Activated B cell treated with CpG ODN at 0.5 μM for 24 hours (primary cell): Measurements from ENCODE around the gene BFAR. TPM values are rescaled to one million over a fixed set of nuclear protein-coding genes. Genes with fewer than 3 reads are reported as not detected.

Source experiments
- ATAC-seq: fragments of 200-7000 bp; cut with Tn5 transposase; one replicate; pipeline ENCODE4 v1.10.0; 2021; ENCODE audit warnings: low read depth, mild to moderate bottlenecking, moderate library complexity
- CTCF ChIA-PET: fragments of 350-600 bp; sonication (Branson Sonifier 250); formaldehyde crosslinking; loops from one replicate; lab custom pipeline; 2021; ENCODE audit warnings: antibody characterized with exemption; lab: Charles Lee
- POLR2A ChIA-PET: fragments of 350-600 bp; sonication (Branson Sonifier 250); formaldehyde crosslinking; loops from one replicate; lab custom pipeline; 2021; ENCODE audit warnings: antibody characterized with exemption; lab: Charles Lee
- DNase-seq: peaks from one replicate; pipeline ENCODE4 v3.0.0; 2022
- H3K27ac Mint-ChIP-seq: one replicate; pipeline ENCODE4 v1.8.0; 2020; ENCODE audit warnings: mixed read lengths
- H3K27me3 Mint-ChIP-seq: one replicate; pipeline ENCODE4 v1.8.0; 2021; ENCODE audit warnings: mixed read lengths
- H3K36me3 Mint-ChIP-seq: one replicate; pipeline ENCODE4 v1.8.0; 2021; ENCODE audit warnings: low read depth, mixed read lengths
- H3K4me1 Mint-ChIP-seq: one replicate; pipeline ENCODE4 v1.8.0; 2021; ENCODE audit warnings: mixed read lengths
- H3K4me3 Mint-ChIP-seq: one replicate; pipeline ENCODE4 v1.8.0; 2020; ENCODE audit warnings: mild to moderate bottlenecking, mixed read lengths
- H3K9me3 Mint-ChIP-seq: one replicate; pipeline ENCODE4 v1.8.0; 2020; ENCODE audit warnings: mixed read lengths
- CTCF ChIP-seq: fragments of 200-600 bp; IDR thresholded peaks from one replicate; pipeline ENCODE4 v1.8.0; 2022; ENCODE audit warnings: antibody characterized with exemption, mild to moderate bottlenecking
- intact Hi-C: fragments of 100-400 bp; cut with micrococcal nuclease; formaldehyde crosslinking; loops from one replicate; pipeline ENCODE4 v1.15.1; 2024
- total RNA-seq: library from RNA; stranded (reverse); gene quantifications from 2 replicates; pipeline ENCODE4 v1.2.3, GENCODE V29; 2022

BFAR gene
- total RNA-seq, 1 donor from 2014 or later: 68.2 TPM

- Mint-ChIP-seq H3K36me3 (peaks cover 73% of the 10 kb centered on the region), H3K27ac (no peak overlapping the region), H3K4me1 (no peaks in the 10 kb centered on the region), H3K27me3 (no peaks in the 10 kb centered on the region), H3K9me3 (no peaks in the 10 kb centered on the region), H3K4me3 (no peak overlapping the region)
- no peak for TF ChIP-seq CTCF
- CTCF ChIA-PET: no interaction called here
- POLR2A ChIA-PET: no interaction called here
- DNase-seq (no peak), ATAC-seq (no peak)
- intact Hi-C loops: no loop called here
Measured at GRCh38 chr16:14649816-14650215, 17.1 kb downstream of the BFAR start.

- Mint-ChIP-seq H3K4me1 (no peaks in the 10 kb centered on the region), H3K4me3 (no peak overlapping the region), H3K27me3 (no peaks in the 10 kb centered on the region), H3K36me3 (peaks cover 71% of the 10 kb centered on the region), H3K27ac (no peak overlapping the region), H3K9me3 (no peaks in the 10 kb centered on the region)
- intact Hi-C loops: no loop called here
- no peak for ATAC-seq
- CTCF ChIA-PET: no interaction called here
- POLR2A ChIA-PET: interaction anchor here (0.5 kb wide), 1 partner anchor 9 kb away, joined by 4 read pairs; no protein-coding TSS in a partner anchor
- no peak for DNase-seq
- TF ChIP-seq CTCF: no peak
Measured at GRCh38 chr16:14650629-14651028, 17.9 kb downstream of the BFAR start.

- no peak for DNase-seq
- Mint-ChIP-seq H3K4me3 (no peak overlapping the region), H3K36me3 (peaks cover 79% of the 10 kb centered on the region), H3K27me3 (no peaks in the 10 kb centered on the region), H3K9me3 (no peaks in the 10 kb centered on the region), H3K27ac (no peak overlapping the region), H3K4me1 (no peaks in the 10 kb centered on the region)
- intact Hi-C loops: no loop called here
- POLR2A ChIA-PET: no interaction called here
- ATAC-seq: no peak
- CTCF ChIA-PET: no interaction called here
- no peak for TF ChIP-seq CTCF
Measured at GRCh38 chr16:14652726-14653125, 20.0 kb downstream of the BFAR start.

- Mint-ChIP-seq H3K36me3 (peaks cover 67% of the 10 kb centered on the region), H3K4me1 (peaks cover 10% of the 10 kb centered on the region), H3K4me3 (peak overlapping the region; percentile 24), H3K9me3 (no peaks in the 10 kb centered on the region), H3K27me3 (no peaks in the 10 kb centered on the region), H3K27ac (peak overlapping the region; percentile 79)
- CTCF ChIA-PET: no interaction called here
- ATAC-seq: peak; percentile 94
- DNase-seq: no peak
- TF ChIP-seq CTCF: no peak
- POLR2A ChIA-PET: interaction anchor here (0.8 kb wide), 1 partner anchor 802 kb away, joined by 3 read pairs; no protein-coding TSS in a partner anchor
- intact Hi-C loops: loop anchor here (2.0 kb wide), 1 partner anchor 25 kb away; the partner anchor contains the start of gene BFAR
Measured at GRCh38 chr16:14658063-14658462, 25.3 kb downstream of the BFAR start.

GRCh38 chr16:14667347-14668266 lies 34.9 kb downstream of the BFAR start:
- TF ChIP-seq CTCF: no peak
- intact Hi-C loops: no loop called here
- no peak for ATAC-seq
- Mint-ChIP-seq H3K27ac (no peak overlapping the region), H3K4me3 (no peak overlapping the region), H3K4me1 (peaks cover 12% of the 10 kb centered on the region), H3K9me3 (no peaks in the 10 kb centered on the region), H3K36me3 (peaks cover 69% of the 10 kb centered on the region), H3K27me3 (no peaks in the 10 kb centered on the region)
- CTCF ChIA-PET: no interaction called here
- DNase-seq: no peak
- POLR2A ChIA-PET: no interaction called here
